ENCODE measurements around the gene WBP2.
A peak's percentile ranks its signal among the peaks of the same experiment; 100 is the strongest.
"Not testable (repeated sequence)": the region's sequence is repeated elsewhere in the genome, so short reads cannot be mapped to it uniquely, and the experiment has no call there.

WBP2 gene

GRCh38 chr17:75856062-75856756 is 1.1 kb upstream of the WBP2 start:
- Histone ChIP-seq H3K9me3 (ENCODE audit: control insufficient read depth, insufficient read depth, low read length) (no peaks in the 10 kb centered on the region), H3K36me3 (ENCODE audit: control insufficient read depth, insufficient read depth, low read length) (peaks cover 2% of the 10 kb centered on the region), H3K4me1 (ENCODE audit: control insufficient read depth, insufficient read depth, low read length) (no peaks in the 10 kb centered on the region), H3K27me3 (ENCODE audit: control insufficient read depth, insufficient read depth, low read length) (no peaks in the 10 kb centered on the region), H3K9ac (ENCODE audit: low read depth, low read length) (peak overlapping the region; percentile 79), H3K4me3 (ENCODE audit: low read depth, low read length) (peak overlapping the region; percentile 95)

GRCh38 chr17:75854881-75855309 is 240 bp downstream of the WBP2 start:
- no peaks in the 10 kb centered on the region for H3K27me3 ChIP-seq (ENCODE audit: control insufficient read depth, insufficient read depth, low read length)
- H3K9me3 ChIP-seq (ENCODE audit: control insufficient read depth, insufficient read depth, low read length): no peaks in the 10 kb centered on the region
- peaks cover 8% of the 10 kb centered on the region for H3K36me3 ChIP-seq (ENCODE audit: control insufficient read depth, insufficient read depth, low read length)
- peak overlapping the region; percentile 83 for H3K9ac ChIP-seq (ENCODE audit: low read depth, low read length)
- no peaks in the 10 kb centered on the region for H3K4me1 ChIP-seq (ENCODE audit: control insufficient read depth, insufficient read depth, low read length)
- peak overlapping the region; percentile 79 for H3K4me3 ChIP-seq (ENCODE audit: low read depth, low read length)

- peaks cover 14% of the 10 kb centered on the region for H3K36me3 ChIP-seq (ENCODE audit: control insufficient read depth, insufficient read depth, low read length)
- H3K27me3 ChIP-seq (ENCODE audit: control insufficient read depth, insufficient read depth, low read length): no peaks in the 10 kb centered on the region
- H3K9ac ChIP-seq (ENCODE audit: low read depth, low read length): peak overlapping the region; percentile 83
- no peaks in the 10 kb centered on the region for H3K4me1 ChIP-seq (ENCODE audit: control insufficient read depth, insufficient read depth, low read length)
- peak overlapping the region; percentile 79 for H3K4me3 ChIP-seq (ENCODE audit: low read depth, low read length)
- no peaks in the 10 kb centered on the region for H3K9me3 ChIP-seq (ENCODE audit: control insufficient read depth, insufficient read depth, low read length)
Measured at GRCh38 chr17:75854101-75854748, 910 bp downstream of the WBP2 start.

GRCh38 chr17:75853433-75853832 is 1.7 kb downstream of the WBP2 start:
- Histone ChIP-seq H3K27me3 (ENCODE audit: control insufficient read depth, insufficient read depth, low read length) (no peaks in the 10 kb centered on the region), H3K36me3 (ENCODE audit: control insufficient read depth, insufficient read depth, low read length) (peaks cover 14% of the 10 kb centered on the region), H3K9ac (ENCODE audit: low read depth, low read length) (no peak overlapping the region), H3K9me3 (ENCODE audit: control insufficient read depth, insufficient read depth, low read length) (no peaks in the 10 kb centered on the region), H3K4me1 (ENCODE audit: control insufficient read depth, insufficient read depth, low read length) (no peaks in the 10 kb centered on the region), H3K4me3 (ENCODE audit: low read depth, low read length) (no peak overlapping the region)

GRCh38 chr17:75851693-75851991 is 3.5 kb downstream of the WBP2 start:
- not testable (repeated sequence) for H3K9me3 ChIP-seq (ENCODE audit: control insufficient read depth, insufficient read depth, low read length); H3K27me3 ChIP-seq (ENCODE audit: control insufficient read depth, insufficient read depth, low read length); H3K4me3 ChIP-seq (ENCODE audit: low read depth, low read length); H3K4me1 ChIP-seq (ENCODE audit: control insufficient read depth, insufficient read depth, low read length); H3K9ac ChIP-seq (ENCODE audit: low read depth, low read length)
- H3K36me3 ChIP-seq (ENCODE audit: control insufficient read depth, insufficient read depth, low read length): peaks cover 32% of the 10 kb centered on the region

GRCh38 chr17:75850928-75851692 is 4.0 kb downstream of the WBP2 start:
- Histone ChIP-seq H3K36me3 (ENCODE audit: control insufficient read depth, insufficient read depth, low read length) (peaks cover 37% of the 10 kb centered on the region), H3K4me3 (ENCODE audit: low read depth, low read length) (no peak overlapping the region), H3K9me3 (ENCODE audit: control insufficient read depth, insufficient read depth, low read length) (no peaks in the 10 kb centered on the region), H3K27me3 (ENCODE audit: control insufficient read depth, insufficient read depth, low read length) (no peaks in the 10 kb centered on the region), H3K9ac (ENCODE audit: low read depth, low read length) (no peak overlapping the region), H3K4me1 (ENCODE audit: control insufficient read depth, insufficient read depth, low read length) (no peaks in the 10 kb centered on the region)

- Histone ChIP-seq H3K9me3 (ENCODE audit: control insufficient read depth, insufficient read depth, low read length) (no peaks in the 10 kb centered on the region), H3K4me3 (ENCODE audit: low read depth, low read length) (no peak overlapping the region), H3K36me3 (ENCODE audit: control insufficient read depth, insufficient read depth, low read length) (peaks cover 39% of the 10 kb centered on the region), H3K27me3 (ENCODE audit: control insufficient read depth, insufficient read depth, low read length) (no peaks in the 10 kb centered on the region), H3K4me1 (ENCODE audit: control insufficient read depth, insufficient read depth, low read length) (no peaks in the 10 kb centered on the region), H3K9ac (ENCODE audit: low read depth, low read length) (no peak overlapping the region)
Measured at GRCh38 chr17:75849724-75850123, 5.4 kb downstream of the WBP2 start.

GRCh38 chr17:75849279-75849646 is 5.9 kb downstream of the WBP2 start:
- Histone ChIP-seq H3K9ac (ENCODE audit: low read depth, low read length) (no peak overlapping the region), H3K4me1 (ENCODE audit: control insufficient read depth, insufficient read depth, low read length) (no peaks in the 10 kb centered on the region), H3K27me3 (ENCODE audit: control insufficient read depth, insufficient read depth, low read length) (no peaks in the 10 kb centered on the region), H3K4me3 (ENCODE audit: low read depth, low read length) (no peak overlapping the region), H3K9me3 (ENCODE audit: control insufficient read depth, insufficient read depth, low read length) (no peaks in the 10 kb centered on the region), H3K36me3 (ENCODE audit: control insufficient read depth, insufficient read depth, low read length) (peaks cover 39% of the 10 kb centered on the region)

- H3K4me3 ChIP-seq (ENCODE audit: low read depth, low read length): no peak overlapping the region
- no peaks in the 10 kb centered on the region for H3K27me3 ChIP-seq (ENCODE audit: control insufficient read depth, insufficient read depth, low read length)
- no peak overlapping the region for H3K9ac ChIP-seq (ENCODE audit: low read depth, low read length)
- H3K36me3 ChIP-seq (ENCODE audit: control insufficient read depth, insufficient read depth, low read length): peaks cover 39% of the 10 kb centered on the region
- H3K9me3 ChIP-seq (ENCODE audit: control insufficient read depth, insufficient read depth, low read length): no peaks in the 10 kb centered on the region
- H3K4me1 ChIP-seq (ENCODE audit: control insufficient read depth, insufficient read depth, low read length): no peaks in the 10 kb centered on the region
Measured at GRCh38 chr17:75848523-75849278, 6.4 kb downstream of the WBP2 start.

- no peaks in the 10 kb centered on the region for H3K27me3 ChIP-seq (ENCODE audit: control insufficient read depth, insufficient read depth, low read length)
- no peaks in the 10 kb centered on the region for H3K4me1 ChIP-seq (ENCODE audit: control insufficient read depth, insufficient read depth, low read length)
- H3K9me3 ChIP-seq (ENCODE audit: control insufficient read depth, insufficient read depth, low read length): no peaks in the 10 kb centered on the region
- H3K36me3 ChIP-seq (ENCODE audit: control insufficient read depth, insufficient read depth, low read length): peaks cover 39% of the 10 kb centered on the region
- no peak overlapping the region for H3K4me3 ChIP-seq (ENCODE audit: low read depth, low read length)
- H3K9ac ChIP-seq (ENCODE audit: low read depth, low read length): no peak overlapping the region
Measured at GRCh38 chr17:75847614-75848522, 7.3 kb downstream of the WBP2 start.
